Endothelial cell of hepatic sinusoid (primary cell): Measurements from ENCODE around the gene KLHL8.

Source experiments
- in situ Hi-C: cut with HindIII; loops from 2 replicates; pipeline ENCODE4 v1.10.0; 2017; ENCODE audit warnings: low sequenced_read_pairs

Gene KLHL8

DNA sequence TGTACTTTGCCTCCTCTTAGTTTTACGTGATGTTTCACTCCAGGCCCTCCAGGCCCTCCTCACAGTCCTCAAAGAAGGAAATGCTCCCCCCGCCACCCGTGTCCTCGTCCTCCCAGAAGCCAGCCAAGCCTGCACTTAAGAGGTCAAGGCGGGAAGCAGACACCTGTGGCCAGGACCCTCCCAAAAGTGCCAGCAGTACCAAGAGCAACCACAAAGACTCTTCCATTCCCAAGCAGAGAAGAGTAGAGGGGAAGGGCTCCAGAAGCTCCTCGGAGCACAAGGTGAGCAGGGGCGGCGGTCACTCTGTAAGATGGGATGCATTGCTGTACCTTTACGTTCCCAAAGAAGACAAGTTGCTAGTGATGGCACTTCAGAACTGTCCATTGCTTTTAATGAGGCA, 94.4 kb downstream of the KLHL8 start:
- in situ Hi-C loops, result no loop called here

DNA sequence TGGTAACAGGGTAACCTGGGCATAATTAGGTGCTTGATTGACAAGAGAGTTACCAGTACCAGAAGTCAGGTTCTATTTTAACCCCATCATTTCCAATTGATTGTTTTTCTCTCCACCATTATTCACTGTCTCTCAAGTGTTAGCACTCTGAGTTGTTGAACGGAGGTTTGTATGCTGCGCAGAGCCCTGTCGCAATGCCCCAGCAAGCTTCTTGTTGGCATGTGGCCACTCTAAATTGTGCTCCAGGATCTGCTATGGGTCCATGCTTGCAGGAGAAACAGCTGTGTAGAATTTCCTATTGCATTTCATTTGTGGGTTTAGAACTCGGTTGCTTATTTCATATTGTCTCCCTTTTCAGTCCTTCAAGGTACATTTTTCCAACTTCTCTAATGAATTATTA, 98.2 kb downstream of the KLHL8 start:
- in situ Hi-C loops, result no loop called here

DNA sequence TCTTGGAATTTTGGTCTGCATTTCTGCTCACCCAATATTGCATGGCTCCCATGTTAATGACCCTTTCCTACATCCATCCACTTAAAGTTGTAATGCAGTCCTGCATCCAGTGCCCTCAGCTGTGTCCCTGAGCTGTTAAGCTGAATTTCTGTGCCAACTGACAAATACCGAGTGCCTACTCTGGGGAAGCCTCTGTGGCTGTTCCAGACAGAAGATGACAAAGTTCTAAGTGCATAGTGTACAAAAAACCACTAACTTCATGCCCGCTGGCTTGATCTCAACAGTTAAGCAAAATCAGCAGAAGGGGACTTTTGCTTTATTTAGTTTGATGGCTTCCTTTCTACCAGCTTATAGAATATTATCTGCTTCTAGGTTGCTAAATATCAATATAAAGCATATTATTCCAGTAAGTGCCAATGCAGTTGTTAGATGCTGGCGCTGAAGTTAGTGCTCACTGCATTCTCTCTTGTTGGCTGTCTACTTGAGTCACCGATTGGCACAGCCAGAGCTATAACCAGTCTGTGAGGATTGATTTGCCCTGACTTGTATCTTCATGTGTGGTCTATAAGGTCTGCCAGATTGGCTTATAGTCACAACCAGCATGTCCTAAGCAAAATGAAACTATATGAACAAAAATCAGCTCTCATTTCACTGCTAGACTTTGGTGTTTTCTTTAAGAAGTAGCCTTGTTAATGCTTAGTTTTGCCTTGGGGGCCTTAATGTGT, 98.9 kb downstream of the KLHL8 start:
- in situ Hi-C loops, result no loop called here

DNA sequence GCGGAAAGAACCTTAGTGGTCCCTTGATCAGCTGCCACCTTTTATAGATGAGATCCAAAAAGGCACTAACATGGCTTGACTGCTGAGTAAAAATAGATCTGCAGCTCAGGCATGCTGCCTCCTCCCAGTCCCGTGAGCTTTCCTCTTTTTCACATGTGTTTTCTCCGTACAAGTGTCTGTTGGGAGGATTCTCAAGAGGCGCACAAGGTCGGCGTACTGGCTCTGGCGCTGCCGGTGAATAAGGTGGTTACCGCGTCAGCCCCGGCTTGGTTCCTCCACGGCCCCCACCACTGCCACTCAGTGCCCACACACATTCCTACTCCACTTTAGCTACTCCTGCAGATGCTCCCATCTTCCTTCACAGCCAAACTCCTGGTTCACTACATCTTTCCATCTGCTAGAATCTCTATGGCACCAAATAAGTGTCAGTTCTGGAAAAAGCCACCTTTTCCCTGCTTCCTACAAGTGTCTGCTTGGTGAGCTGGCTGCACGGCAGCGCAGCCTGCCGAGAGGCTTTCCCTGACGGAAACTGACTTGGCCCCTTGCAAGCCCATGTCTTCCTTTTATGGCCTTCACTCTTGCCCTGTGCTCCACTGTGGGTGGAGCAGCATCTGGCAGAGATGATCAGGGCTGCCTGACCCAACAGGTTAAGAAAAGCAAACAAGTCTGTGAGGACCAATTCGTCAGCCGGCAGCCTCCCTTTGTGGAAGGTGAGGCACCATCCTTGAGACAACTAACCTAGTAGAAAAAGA, 99.8 kb downstream of the KLHL8 start:
- in situ Hi-C loops, result no loop called here

DNA sequence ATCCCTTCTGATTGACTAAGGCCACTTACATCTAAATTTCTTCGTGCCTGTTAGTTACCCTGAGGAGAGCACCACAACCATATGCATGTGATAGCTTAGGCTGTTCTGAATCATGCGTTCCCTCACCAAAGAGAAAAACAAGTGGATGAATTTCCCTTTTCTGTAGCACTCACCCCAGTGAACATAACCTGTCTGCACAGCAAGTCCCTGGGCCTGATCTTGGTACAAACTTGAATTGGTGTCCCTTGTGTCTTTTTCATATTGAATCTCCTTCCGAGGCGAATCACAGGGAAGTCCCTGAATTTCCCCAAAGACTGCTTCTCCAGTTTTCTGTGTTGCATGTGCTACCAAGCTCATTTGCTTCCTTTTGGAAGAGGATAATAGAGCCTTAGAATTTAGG, 100.4 kb downstream of the KLHL8 start:
- in situ Hi-C loops, result no loop called here

DNA sequence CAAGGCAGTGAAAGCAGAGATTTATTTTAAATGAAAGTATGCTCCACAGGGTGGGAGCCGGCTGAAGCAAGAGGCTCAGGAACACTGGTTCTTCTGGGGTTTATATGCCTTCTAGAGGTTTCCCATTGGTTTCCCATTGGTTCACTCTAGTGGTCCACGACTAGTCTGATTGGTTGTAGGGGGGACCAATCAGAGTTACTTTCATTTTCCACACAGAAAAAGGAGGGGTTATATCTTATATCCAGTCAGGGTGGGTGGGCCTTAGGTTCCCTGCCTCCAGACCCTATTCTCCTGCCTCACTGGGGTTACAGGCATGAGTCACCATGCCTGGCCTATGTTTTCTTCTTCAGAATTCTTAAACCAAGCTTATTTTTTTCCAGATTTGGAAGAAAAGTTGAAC, 101.6 kb downstream of the KLHL8 start:
- in situ Hi-C loops, result no loop called here

DNA sequence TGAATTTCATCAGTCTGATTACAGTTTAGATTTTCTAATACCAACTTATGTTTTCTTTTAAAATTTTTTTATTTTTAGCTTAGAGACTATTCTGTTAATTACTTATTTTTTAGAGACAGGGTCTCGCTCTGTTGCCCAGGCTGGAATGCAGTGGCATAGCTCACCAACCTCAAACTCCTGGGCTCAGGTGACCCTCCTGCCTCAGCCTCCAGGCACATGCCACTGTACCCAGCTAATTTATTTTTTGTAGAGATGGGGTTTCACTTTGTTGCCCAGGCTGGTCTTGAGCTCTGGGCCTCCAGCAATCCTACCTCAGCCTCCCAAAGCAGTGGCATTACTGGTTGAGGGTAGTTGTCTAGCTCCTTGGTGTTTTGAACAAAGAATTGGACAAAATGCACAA, 102.0 kb downstream of the KLHL8 start:
- in situ Hi-C loops, result no loop called here

DNA sequence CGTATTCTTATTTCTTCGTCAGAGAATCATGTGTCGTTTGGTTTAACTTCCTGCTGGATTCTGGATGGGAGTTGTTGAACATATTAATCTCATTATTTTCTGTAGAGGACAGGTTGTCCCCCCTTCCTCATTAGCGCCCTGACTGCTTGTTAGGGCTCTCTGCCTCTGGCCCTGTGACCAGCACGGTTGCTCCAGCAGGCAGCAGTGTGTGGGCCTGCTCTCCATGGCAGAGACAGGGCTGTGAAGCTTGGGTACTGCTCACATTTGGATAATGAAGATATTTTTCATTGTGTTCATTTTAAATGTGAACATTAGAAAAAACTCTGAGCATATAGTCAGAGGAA, 102.7 kb downstream of the KLHL8 start:
- in situ Hi-C loops, result no loop called here

DNA sequence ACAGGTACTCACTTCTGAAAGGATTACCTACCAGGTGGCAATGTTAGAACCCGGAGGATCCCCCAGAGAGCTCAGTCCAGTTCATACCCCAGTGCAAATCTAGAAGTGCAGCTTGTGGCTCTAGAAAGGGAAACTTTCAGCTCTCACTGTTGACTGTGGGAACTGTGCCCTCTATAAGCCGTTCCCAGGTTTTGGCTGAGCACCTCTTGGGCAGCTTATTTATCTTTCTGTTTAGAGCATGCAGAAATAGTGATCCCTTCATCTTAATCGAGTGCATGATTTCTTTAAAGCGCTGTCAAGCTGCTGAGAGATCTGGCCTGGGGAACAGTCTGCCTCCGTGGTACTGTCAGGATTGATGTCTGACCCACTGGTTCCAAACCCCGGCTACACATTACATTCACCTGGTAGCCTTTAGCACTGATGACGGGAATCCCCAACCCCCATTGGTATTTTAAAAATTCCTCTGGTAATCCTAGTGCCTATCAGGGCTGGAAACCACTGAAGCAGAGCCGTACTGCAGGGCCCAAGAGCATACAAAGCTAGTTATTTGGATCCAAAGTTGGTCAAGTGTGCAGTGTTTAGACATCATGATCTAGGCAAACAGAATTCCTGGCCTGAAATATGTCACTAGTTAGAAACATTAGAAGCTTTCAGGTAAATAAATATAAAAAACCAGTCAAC, 103.2 kb downstream of the KLHL8 start:
- in situ Hi-C loops, result no loop called here

DNA sequence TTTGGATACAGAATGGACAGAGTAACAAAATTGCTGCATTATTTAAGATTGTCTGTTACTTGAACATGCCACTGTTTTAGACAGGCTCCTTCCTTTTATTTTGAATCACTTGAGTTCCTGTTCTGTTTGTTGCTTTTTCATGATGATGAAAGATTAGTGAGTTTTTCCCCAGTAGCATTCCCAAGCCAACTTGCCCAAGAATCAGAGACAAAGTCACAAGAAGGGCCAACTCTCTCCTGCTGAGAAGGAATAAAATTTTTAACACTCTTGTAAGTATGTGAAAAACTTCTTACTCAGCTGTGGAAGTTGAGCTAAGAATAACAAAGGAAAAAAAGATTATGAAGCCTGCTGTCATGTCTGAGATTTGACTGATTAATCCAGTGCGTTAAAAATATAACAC, 104.2 kb downstream of the KLHL8 start:
- in situ Hi-C loops, result no loop called here

DNA sequence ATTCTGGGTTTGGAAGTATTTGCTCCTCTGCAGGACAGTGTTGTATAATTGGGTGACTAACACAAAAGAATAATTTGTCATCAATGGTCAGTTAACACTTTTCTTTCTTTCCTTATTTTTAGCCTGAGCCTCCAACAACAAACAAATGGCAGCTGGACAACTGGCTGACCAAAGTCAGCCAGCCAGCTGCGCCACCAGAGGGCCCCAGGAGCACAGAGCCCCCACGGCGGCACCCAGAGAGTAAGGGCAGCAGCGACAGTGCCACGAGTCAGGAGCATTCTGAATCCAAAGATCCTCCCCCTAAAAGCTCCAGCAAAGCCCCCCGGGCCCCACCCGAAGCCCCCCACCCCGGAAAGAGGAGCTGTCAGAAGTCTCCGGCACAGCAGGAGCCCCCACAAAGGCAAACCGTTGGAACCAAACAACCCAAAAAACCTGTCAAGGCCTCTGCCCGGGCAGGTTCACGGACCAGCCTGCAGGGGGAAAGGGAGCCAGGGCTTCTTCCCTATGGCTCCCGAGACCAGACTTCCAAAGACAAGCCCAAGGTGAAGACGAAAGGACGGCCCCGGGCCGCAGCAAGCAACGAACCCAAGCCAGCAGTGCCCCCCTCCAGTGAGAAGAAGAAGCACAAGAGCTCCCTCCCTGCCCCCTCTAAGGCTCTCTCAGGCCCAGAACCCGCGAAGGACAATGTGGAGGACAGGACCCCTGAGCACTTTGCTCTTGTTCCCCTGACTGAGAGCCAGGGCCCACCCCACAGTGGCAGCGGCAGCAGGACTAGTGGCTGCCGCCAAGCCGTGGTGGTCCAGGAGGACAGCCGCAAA, 106.0 kb downstream of the KLHL8 start:
- in situ Hi-C loops, result no loop called here

DNA sequence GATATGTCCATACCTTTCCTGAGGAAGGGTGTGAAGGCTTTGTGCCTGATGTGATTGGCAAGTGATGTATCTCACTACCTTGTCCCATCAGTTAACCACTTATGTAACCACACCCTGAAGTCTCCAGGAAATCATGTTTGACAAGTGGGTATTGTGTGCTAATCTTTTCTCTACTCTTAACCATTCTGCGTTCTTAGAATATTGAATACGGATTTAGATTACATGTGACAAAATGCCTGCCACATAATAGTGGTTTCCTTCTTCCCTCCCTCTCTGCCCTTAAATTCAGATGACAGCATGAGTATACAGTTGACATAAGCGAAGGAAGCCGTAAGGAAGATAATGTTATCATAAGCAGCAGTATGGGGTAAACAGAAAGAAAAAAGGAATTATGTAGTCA, 108.4 kb downstream of the KLHL8 start:
- in situ Hi-C loops, result no loop called here
